MM.1S (cell line): ENCODE data around the gene VAV2.

Experiments used
- DNase-seq: peaks from one replicate; pipeline ENCODE4 v3.0.0-alpha.2; 2015
- H2AFZ ChIP-seq: fragments of 300-600 bp; sonication (generic); 2 replicates; pipeline ENCODE4 v1.6.0; 2016; ENCODE audit warnings: antibody characterized with exemption, low read length
- H3F3A ChIP-seq: fragments of 300-600 bp; sonication (generic); 2 replicates; pipeline ENCODE4 v1.6.1; 2016; ENCODE audit warnings: mild to moderate bottlenecking, antibody characterized with exemption, low read length, moderate library complexity, mixed read lengths; ENCODE audit not compliant: insufficient read depth
- H3K27ac ChIP-seq: fragments of 300-600 bp; sonication (generic); 2 replicates; pipeline ENCODE4 v1.5.1; 2016; ENCODE audit warnings: mild to moderate bottlenecking, low read length
- H3K27me3 ChIP-seq: fragments of 300-600 bp; sonication (generic); replicated peaks from 2 replicates; pipeline ENCODE4 v1.6.0; 2016; ENCODE audit warnings: low read length; ENCODE audit not compliant: insufficient read depth
- H3K36me3 ChIP-seq: fragments of 300-600 bp; sonication (generic); replicated peaks from 2 replicates; pipeline ENCODE4 v1.6.1; 2016; ENCODE audit warnings: mild to moderate bottlenecking, low read length, mixed read lengths; ENCODE audit not compliant: insufficient read depth
- H3K4me1 ChIP-seq: fragments of 300-600 bp; sonication (generic); 2 replicates; pipeline ENCODE4 v1.6.1; 2016; ENCODE audit warnings: low read length, mixed read lengths
- H3K4me2 ChIP-seq: fragments of 300-600 bp; sonication (generic); 2 replicates; pipeline ENCODE4 v1.6.0; 2016; ENCODE audit warnings: low read depth, low read length
- H3K4me3 ChIP-seq: fragments of 300-600 bp; sonication (generic); 2 replicates; pipeline ENCODE4 v1.5.1; 2016; ENCODE audit warnings: low read length, mixed read lengths
- H3K79me2 ChIP-seq: fragments of 300-600 bp; sonication (generic); 2 replicates; pipeline ENCODE4 v1.6.1; 2016; ENCODE audit warnings: mixed run types, low read length, mixed read lengths
- H3K9ac ChIP-seq: fragments of 300-600 bp; sonication (generic); 2 replicates; pipeline ENCODE4 v1.6.1; 2016; ENCODE audit warnings: low read length, mixed read lengths
- H3K9me2 ChIP-seq: fragments of 300-600 bp; sonication (generic); replicated peaks from 2 replicates; pipeline ENCODE4 v1.6.1; 2016; ENCODE audit warnings: mild to moderate bottlenecking, low read length, mixed read lengths; ENCODE audit not compliant: insufficient read depth
- H3K9me3 ChIP-seq: fragments of 300-600 bp; sonication (generic); replicated peaks from 2 replicates; pipeline ENCODE4 v1.6.1; 2016; ENCODE audit warnings: mild to moderate bottlenecking, low read length, mixed read lengths; ENCODE audit not compliant: insufficient read depth
- H4K20me1 ChIP-seq: fragments of 300-600 bp; sonication (generic); 2 replicates; pipeline ENCODE4 v1.6.1; 2016; ENCODE audit warnings: mild to moderate bottlenecking, low read length, moderate library complexity, mixed read lengths; ENCODE audit not compliant: insufficient read depth
- EZH2 ChIP-seq: fragments of 300-600 bp; sonication (generic); optimal IDR thresholded peaks from 2 replicates; pipeline ENCODE3; 2017; ENCODE audit warnings: low read depth, mild to moderate bottlenecking, antibody characterized with exemption, low read length, mixed read lengths
- EZH2phosphoT487 ChIP-seq: fragments of 300-600 bp; sonication (generic); IDR thresholded peaks from 2 replicates; pipeline ENCODE4 v1.6.1; 2018; ENCODE audit warnings: antibody characterized with exemption, low read length
- TF ChIP-seq, protein P1 (sequence below): fragments of 300-600 bp; sonication (generic); IDR thresholded peaks from 2 replicates; pipeline ENCODE4 v1.5.1; 2016; ENCODE audit warnings: antibody characterized with exemption, low read length, mixed read lengths

Gene VAV2

DNA sequence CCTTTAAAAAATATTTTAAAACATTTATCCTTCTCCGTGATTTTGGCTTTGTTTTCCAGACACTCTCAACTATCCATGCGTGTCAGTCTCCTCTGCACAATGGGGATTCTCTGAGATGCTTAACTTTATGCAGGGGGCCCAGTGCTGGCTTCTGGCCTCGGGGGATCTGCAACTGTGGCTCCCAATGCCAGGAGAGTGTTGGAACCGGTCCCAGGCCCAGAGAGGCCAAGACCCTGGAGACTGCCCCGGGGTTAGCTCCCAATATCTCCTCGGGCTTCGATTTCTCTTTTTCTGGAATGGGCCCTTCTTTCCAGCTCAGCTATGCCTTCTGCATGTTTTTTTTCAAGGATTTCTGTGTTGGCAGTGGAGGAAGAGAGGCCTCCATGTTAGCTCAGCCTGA, 233.9 kb downstream of the VAV2 start:
- H3F3A ChIP-seq: no peaks in the 10 kb centered on the region
- no peak overlapping the region for H3K4me3 ChIP-seq
- no peak for DNase-seq
- no peaks in the 10 kb centered on the region for H3K9me3 ChIP-seq
- H3K4me2 ChIP-seq: no peak overlapping the region
- no peak overlapping the region for H3K27ac ChIP-seq
- no peaks in the 10 kb centered on the region for H3K9me2 ChIP-seq
- H3K36me3 ChIP-seq: no peaks in the 10 kb centered on the region
- no peak overlapping the region for H3K9ac ChIP-seq
- H3K79me2 ChIP-seq: no peaks in the 10 kb centered on the region
- no peaks in the 10 kb centered on the region for H3K4me1 ChIP-seq
- peaks cover 73% of the 10 kb centered on the region for H3K27me3 ChIP-seq
- no peak overlapping the region for H2AFZ ChIP-seq
- no peak for TF ChIP-seq EZH2
- TF ChIP-seq, protein P1, sequence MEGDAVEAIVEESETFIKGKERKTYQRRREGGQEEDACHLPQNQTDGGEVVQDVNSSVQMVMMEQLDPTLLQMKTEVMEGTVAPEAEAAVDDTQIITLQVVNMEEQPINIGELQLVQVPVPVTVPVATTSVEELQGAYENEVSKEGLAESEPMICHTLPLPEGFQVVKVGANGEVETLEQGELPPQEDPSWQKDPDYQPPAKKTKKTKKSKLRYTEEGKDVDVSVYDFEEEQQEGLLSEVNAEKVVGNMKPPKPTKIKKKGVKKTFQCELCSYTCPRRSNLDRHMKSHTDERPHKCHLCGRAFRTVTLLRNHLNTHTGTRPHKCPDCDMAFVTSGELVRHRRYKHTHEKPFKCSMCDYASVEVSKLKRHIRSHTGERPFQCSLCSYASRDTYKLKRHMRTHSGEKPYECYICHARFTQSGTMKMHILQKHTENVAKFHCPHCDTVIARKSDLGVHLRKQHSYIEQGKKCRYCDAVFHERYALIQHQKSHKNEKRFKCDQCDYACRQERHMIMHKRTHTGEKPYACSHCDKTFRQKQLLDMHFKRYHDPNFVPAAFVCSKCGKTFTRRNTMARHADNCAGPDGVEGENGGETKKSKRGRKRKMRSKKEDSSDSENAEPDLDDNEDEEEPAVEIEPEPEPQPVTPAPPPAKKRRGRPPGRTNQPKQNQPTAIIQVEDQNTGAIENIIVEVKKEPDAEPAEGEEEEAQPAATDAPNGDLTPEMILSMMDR: no peak
- TF ChIP-seq EZH2phosphoT487: no peak
- H4K20me1 ChIP-seq: no peaks in the 10 kb centered on the region

DNA sequence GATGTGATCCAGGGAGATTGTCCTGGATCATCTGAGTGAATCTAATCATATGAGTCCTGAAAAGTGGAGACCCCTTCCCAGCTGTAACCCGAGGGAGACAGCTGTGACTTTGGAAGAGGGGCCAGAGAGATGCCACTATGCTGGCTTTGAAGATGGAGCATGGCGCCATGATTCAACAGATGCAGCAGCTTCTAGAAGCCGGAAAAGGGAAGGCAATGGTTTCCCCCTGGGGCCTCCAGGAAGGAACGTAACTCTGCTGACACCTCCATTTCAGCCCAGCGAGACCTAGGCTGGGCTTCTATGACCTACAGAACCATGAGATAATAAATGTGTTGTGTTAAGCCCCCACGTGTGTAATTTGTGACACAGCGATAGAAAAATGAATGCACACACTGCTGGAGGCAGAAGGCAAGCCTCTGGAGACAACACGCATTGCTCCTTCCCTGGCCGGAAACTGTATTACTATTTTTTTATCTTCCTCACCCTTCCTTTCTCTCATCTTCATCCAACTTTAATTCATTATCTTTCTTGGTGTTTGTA, 237.4 kb downstream of the VAV2 start:
- Histone ChIP-seq H3K27ac (no peak overlapping the region), H3K27me3 (peaks cover 84% of the 10 kb centered on the region), H3K9ac (no peak overlapping the region), H3K79me2 (no peaks in the 10 kb centered on the region), H3F3A (no peaks in the 10 kb centered on the region), H3K4me3 (no peak overlapping the region), H3K36me3 (no peaks in the 10 kb centered on the region), H3K4me1 (no peaks in the 10 kb centered on the region), H3K9me3 (no peaks in the 10 kb centered on the region), H3K9me2 (no peaks in the 10 kb centered on the region), H3K4me2 (no peak overlapping the region), H2AFZ (no peak overlapping the region), H4K20me1 (no peaks in the 10 kb centered on the region)
- TF ChIP-seq EZH2 (no peak), EZH2phosphoT487 (no peak)
- TF ChIP-seq, protein P1: no peak
- no peak for DNase-seq

DNA sequence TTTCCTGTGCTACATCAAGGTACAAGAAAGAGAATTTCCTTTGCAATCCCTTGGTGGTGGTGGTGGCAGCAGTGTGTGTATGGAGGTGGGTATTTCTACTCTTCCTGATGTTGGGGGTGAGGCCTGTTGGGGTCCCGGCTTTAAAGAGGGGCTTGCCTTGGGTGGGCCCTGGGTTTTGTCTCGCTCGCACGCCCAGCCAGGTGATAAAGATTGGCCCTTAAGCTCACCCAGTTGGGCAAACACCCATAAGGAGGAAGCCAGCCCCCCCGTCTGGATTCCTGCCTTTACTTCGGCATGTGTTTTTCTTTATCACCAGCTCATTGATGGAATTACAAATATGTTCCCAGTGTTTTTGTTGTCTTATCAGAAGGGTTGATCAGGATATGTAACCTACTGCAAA, 237.9 kb downstream of the VAV2 start:
- H4K20me1 ChIP-seq: no peaks in the 10 kb centered on the region
- no peak overlapping the region for H3K27ac ChIP-seq
- TF ChIP-seq, protein P1: no peak
- TF ChIP-seq EZH2phosphoT487 (no peak), EZH2 (no peak)
- H3F3A ChIP-seq: no peaks in the 10 kb centered on the region
- no peak overlapping the region for H3K4me2 ChIP-seq
- no peak overlapping the region for H3K9ac ChIP-seq
- no peaks in the 10 kb centered on the region for H3K9me3 ChIP-seq
- no peaks in the 10 kb centered on the region for H3K36me3 ChIP-seq
- H3K4me3 ChIP-seq: no peak overlapping the region
- no peaks in the 10 kb centered on the region for H3K4me1 ChIP-seq
- H3K27me3 ChIP-seq: peaks cover 90% of the 10 kb centered on the region
- no peak for DNase-seq
- no peak overlapping the region for H2AFZ ChIP-seq
- no peaks in the 10 kb centered on the region for H3K79me2 ChIP-seq
- no peaks in the 10 kb centered on the region for H3K9me2 ChIP-seq
